K562 (cell line): ENCODE measurements around the gene SAMD11. TPM values are rescaled to one million over a fixed set of nuclear protein-coding genes. Genes with fewer than 3 reads are reported as not detected.

Source experiments
- EWSR1 ChIP-seq: fragments of 450-650 bp; IDR thresholded peaks from 2 replicates; pipeline ENCODE4 v1.6.1; 2018; ENCODE audit warnings: borderline replicate concordance, mild to moderate bottlenecking, low read depth, moderate library complexity; ENCODE audit not compliant: partially characterized antibody
- FOXK1 ChIP-seq: sonication (generic); formaldehyde crosslinking; IDR thresholded peaks from 2 replicates; pipeline ENCODE4 v1.8.0; 2022; ENCODE audit warnings: missing genetic modification reagents, mild to moderate bottlenecking, borderline replicate concordance
- HSF4 ChIP-seq: fragments of 250-450 bp; sonication (Bioruptor Pico); IDR thresholded peaks from 2 replicates; pipeline ENCODE4 v2.1.2; 2022; ENCODE audit warnings: mild to moderate bottlenecking, moderate library complexity, borderline replicate concordance
- NR2F6 ChIP-seq: fragments of 450-650 bp; formaldehyde crosslinking; IDR thresholded peaks from 2 replicates; pipeline ENCODE4 v1.4.0; 2020; ENCODE audit warnings: mild to moderate bottlenecking
- REST ChIP-seq, 2 experiments: fragments of 450-650 bp; formaldehyde crosslinking in 1 of 2; IDR thresholded peaks; 2 replicates each; pipeline versions ENCODE4 v1.4.0 to v1.6.1; 2014 to 2020; ENCODE audit warnings: mild to moderate bottlenecking in 2 of 2, borderline replicate concordance in 1 of 2, low read depth in 1 of 2
- TRIM24 ChIP-seq, 2 experiments: fragments of 450-650 bp; IDR thresholded peaks; 2 replicates each; pipeline ENCODE4 v1.6.1; 2016
- ZC3H4 ChIP-seq: sonication (generic); formaldehyde crosslinking; IDR thresholded peaks from 2 replicates; pipeline ENCODE4 v1.9.0; 2021; ENCODE audit warnings: missing genetic modification reagents, borderline replicate concordance
- ZFP36 ChIP-seq: fragments of 150-350 bp; IDR thresholded peaks from 2 replicates; pipeline ENCODE4 v1.6.1; 2018; ENCODE audit warnings: low read length, low read depth; ENCODE audit not compliant: partially characterized antibody
- ZFX ChIP-seq: sonication (generic); formaldehyde crosslinking; IDR thresholded peaks from 2 replicates; pipeline ENCODE4 v1.8.0; 2022; ENCODE audit warnings: mild to moderate bottlenecking, missing genetic modification reagents, moderate library complexity
- ZNF12 ChIP-seq: sonication (generic); formaldehyde crosslinking; IDR thresholded peaks from 2 replicates; pipeline ENCODE4 v1.4.0; 2020; ENCODE audit warnings: mild to moderate bottlenecking, missing genetic modification reagents
- ZNF217 ChIP-seq: sonication (generic); formaldehyde crosslinking; IDR thresholded peaks from 2 replicates; pipeline ENCODE4 v1.8.0; 2022; ENCODE audit warnings: mild to moderate bottlenecking, missing genetic modification reagents
- ZNF436 ChIP-seq: fragments of 250-450, 450-650 bp; sonication (Bioruptor Pico); formaldehyde crosslinking; IDR thresholded peaks from 2 replicates; pipeline ENCODE4 v1.7.0; 2020; ENCODE audit warnings: mild to moderate bottlenecking
- ZNF785 ChIP-seq: fragments of 250-450 bp; sonication (Bioruptor Pico); IDR thresholded peaks from 2 replicates; pipeline ENCODE4 v1.4.0; 2020; ENCODE audit warnings: mild to moderate bottlenecking
- polyA plus RNA-seq, 8 experiments: library from polyadenylated mRNA; depleted of rRNA in 4 of 8; stranded (reverse) in 5 of 8; unstranded in 3 of 8; fragments of >200 nt; fragmentation: Nextera tagmentation in 2 of 8; fragmentation: Illumina TruSeq in 1 of 8; extraction: Ambion mirVana in 2 of 8; extraction: Trizol in 1 of 8; gene quantifications; 2 replicates each; pipeline versions ENCODE4 v1.2.1 to v1.2.3, GENCODE V29; 2011 to 2014; ENCODE audit warnings: inconsistent platforms in 1 of 8, missing spikeins in 1 of 8
- total RNA-seq, 7 experiments: library from RNA; depleted of rRNA in 6 of 7; stranded (reverse); fragments of >200 nt in 6 of 7; fragmentation: Illumina TruSeq in 2 of 7; extraction: Trizol in 2 of 7; gene quantifications; 2 replicates each; pipeline versions ENCODE4 v1.2.1 to v1.2.3, GENCODE V29; 2011 to 2021; ENCODE audit warnings: low replicate concordance in 1 of 7
- TF ChIP-seq, protein P1 (sequence below): sonication (generic); formaldehyde crosslinking; IDR thresholded peaks from 2 replicates; pipeline ENCODE4 v1.8.0; 2022; ENCODE audit warnings: mild to moderate bottlenecking, missing genetic modification reagents

The SAMD11 gene
- total and polyA plus RNA-seq, 9 of the 15 experiments (the other 6 are each of a cell fraction or from before 2014, with no cell fraction given), result 0.07 to 0.82 (median 0.11) TPM; not detected in 2

GRCh38 chr1:911875-912739 is 11.6 kb upstream of the SAMD11 start (continued):
- 0 out of 2 replicates have a peak, but pooled peaks have one; percentile 22 for TF ChIP-seq REST (IDR thresholded peaks at IDR 0.05; ENCODE audit: borderline replicate concordance)
- no peak for TF ChIP-seq REST (CRISPR knock-in tag; IDR thresholded peaks at IDR 0.05; ENCODE audit: low read depth)
- TF ChIP-seq, protein P1, sequence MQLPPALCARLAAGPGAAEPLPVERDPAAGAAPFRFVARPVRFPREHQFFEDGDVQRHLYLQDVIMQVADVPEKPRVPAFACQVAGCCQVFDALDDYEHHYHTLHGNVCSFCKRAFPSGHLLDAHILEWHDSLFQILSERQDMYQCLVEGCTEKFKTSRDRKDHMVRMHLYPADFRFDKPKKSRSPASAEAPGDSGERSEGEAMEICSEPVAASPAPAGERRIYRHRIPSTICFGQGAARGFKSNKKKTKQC, result no peak
- 0 out of 2 replicates have a peak, but pooled peaks have one; percentile 20 for TF ChIP-seq ZFX
- no peak for TF ChIP-seq HSF4 (CRISPR knock-in tag)
- TF ChIP-seq ZFP36, result peak; percentile 97
- TF ChIP-seq TRIM24 (IDR thresholded peaks at IDR 0.05), result no peak
- TF ChIP-seq ZNF785 (CRISPR knock-in tag), result no peak
- no peak for TF ChIP-seq EWSR1
- TF ChIP-seq ZNF12 (CRISPR knock-in tag), result no peak
- TF ChIP-seq FOXK1 (CRISPR knock-in tag), result no peak
- 0 out of 2 replicates have a peak, but pooled peaks have one; percentile 22 for TF ChIP-seq ZC3H4
- TF ChIP-seq ZNF436 (CRISPR knock-in tag), result peak; percentile 64; the same call in 1 of the 2 replicates
- no peak for TF ChIP-seq NR2F6
- TF ChIP-seq ZNF217, result no peak
